H9 (cell line): ENCODE results near the gene ARHGAP22. TPM values are rescaled to one million over a fixed set of nuclear protein-coding genes. Genes with fewer than 3 reads are reported as not detected.

Experiments
- DNase-seq: peaks from one replicate; pipeline ENCODE4 v3.0.0-alpha.2; 2017
- H2AFZ ChIP-seq: one replicate; pipeline ENCODE4 v1.6.1; 2013; ENCODE audit warnings: mild to moderate bottlenecking, low read length, control low read depth, moderate library complexity
- H2AK5ac ChIP-seq: 2 replicates; pipeline ENCODE4 v1.6.1; 2013; ENCODE audit warnings: low read length, control low read depth, mixed read lengths; ENCODE audit not compliant: insufficient read length
- H2BK120ac ChIP-seq: one replicate; pipeline ENCODE4 v1.6.1; 2013; ENCODE audit warnings: low read depth, mild to moderate bottlenecking, low read length, control low read depth, inconsistent platforms; ENCODE audit not compliant: poor library complexity, severe bottlenecking
- H2BK12ac ChIP-seq: 2 replicates; pipeline ENCODE4 v1.6.1; 2013; ENCODE audit warnings: low read length, control low read depth, mixed read lengths, low read depth; ENCODE audit not compliant: insufficient read length
- H2BK15ac ChIP-seq: 2 replicates; pipeline ENCODE4 v1.6.1; 2013; ENCODE audit warnings: low read depth, low read length, control low read depth
- H2BK20ac ChIP-seq: one replicate; pipeline ENCODE4 v1.6.1; 2013; ENCODE audit warnings: low read depth, mild to moderate bottlenecking, low read length, control low read depth, inconsistent platforms; ENCODE audit not compliant: poor library complexity, severe bottlenecking
- H2BK5ac ChIP-seq: 2 replicates; pipeline ENCODE4 v1.6.1; 2013; ENCODE audit warnings: low read length, control low read depth, mixed read lengths; ENCODE audit not compliant: insufficient read length
- H3K14ac ChIP-seq: 2 replicates; pipeline ENCODE4 v1.6.1; 2013; ENCODE audit warnings: low read length, control low read depth; ENCODE audit not compliant: insufficient read depth
- H3K18ac ChIP-seq: 2 replicates; pipeline ENCODE4 v1.6.1; 2013; ENCODE audit warnings: low read depth, mild to moderate bottlenecking, mixed read lengths, low read length, control low read depth; ENCODE audit not compliant: insufficient read length
- H3K23ac ChIP-seq: 2 replicates; pipeline ENCODE4 v1.6.1; 2013; ENCODE audit warnings: low read length, control low read depth, mixed read lengths, low read depth; ENCODE audit not compliant: insufficient read length
- H3K23me2 ChIP-seq: 2 replicates; pipeline ENCODE4 v1.6.1; 2013; ENCODE audit warnings: low read depth, mild to moderate bottlenecking, mixed read lengths, low read length, control low read depth; ENCODE audit not compliant: insufficient read length, poor library complexity, severe bottlenecking
- H3K27ac ChIP-seq: 2 replicates; pipeline ENCODE4 v1.5.1; 2013; ENCODE audit warnings: low read length, control low read depth, mixed read lengths, low read depth; ENCODE audit not compliant: insufficient read length
- H3K27me3 ChIP-seq: 2 replicates; pipeline ENCODE4 v1.6.1; 2013; ENCODE audit warnings: low read length, control low read depth, inconsistent platforms; ENCODE audit not compliant: insufficient read depth
- H3K4ac ChIP-seq: 2 replicates; pipeline ENCODE4 v1.6.1; 2013; ENCODE audit warnings: low read depth, mild to moderate bottlenecking, control low read depth, inconsistent platforms, low read length, moderate library complexity
- H3K4me1 ChIP-seq: 2 replicates; pipeline ENCODE4 v1.6.1; 2013; ENCODE audit warnings: low read length, control low read depth, inconsistent platforms; ENCODE audit not compliant: insufficient read depth
- H3K4me2 ChIP-seq: 2 replicates; pipeline ENCODE4 v1.6.1; 2013; ENCODE audit warnings: low read length, control low read depth, mixed read lengths; ENCODE audit not compliant: insufficient read length, insufficient read depth
- H3K56ac ChIP-seq: 2 replicates; pipeline ENCODE4 v1.6.1; 2013; ENCODE audit warnings: low read depth, mild to moderate bottlenecking, mixed read lengths, low read length, control low read depth; ENCODE audit not compliant: insufficient read length
- H3K79me1 ChIP-seq: 2 replicates; pipeline ENCODE4 v1.6.1; 2013; ENCODE audit warnings: low read depth, mild to moderate bottlenecking, moderate library complexity, low read length, control low read depth, inconsistent platforms; ENCODE audit not compliant: insufficient read depth, poor library complexity, severe bottlenecking
- H3K79me2 ChIP-seq: 2 replicates; pipeline ENCODE4 v1.6.1; 2013; ENCODE audit warnings: low read length, control low read depth, inconsistent platforms; ENCODE audit not compliant: insufficient read depth
- H3K9ac ChIP-seq: 2 replicates; pipeline ENCODE4 v1.6.1; 2013; ENCODE audit warnings: low read length, control low read depth, mixed read lengths; ENCODE audit not compliant: insufficient read length; ENCODE audit errors: extremely low read depth
- H3K9me3 ChIP-seq: one replicate; pipeline ENCODE4 v1.6.1; 2013; ENCODE audit warnings: low read depth, low read length, inconsistent platforms; ENCODE audit not compliant: control insufficient read depth
- H3T11ph ChIP-seq: one replicate; pipeline ENCODE4 v1.6.1; 2013; ENCODE audit warnings: mild to moderate bottlenecking, low read length, control low read depth, inconsistent platforms
- H4K20me1 ChIP-seq: one replicate; pipeline ENCODE4 v1.6.1; 2013; ENCODE audit not compliant: control insufficient read depth, insufficient read length, insufficient read depth
- H4K5ac ChIP-seq: 2 replicates; pipeline ENCODE4 v1.6.1; 2013; ENCODE audit warnings: low read depth, mild to moderate bottlenecking, mixed read lengths, low read length, control low read depth; ENCODE audit not compliant: insufficient read length
- H4K8ac ChIP-seq: replicated peaks from 2 replicates; pipeline ENCODE4 v1.6.1; 2013; ENCODE audit warnings: low read length, control low read depth, mixed read lengths, low read depth; ENCODE audit not compliant: insufficient read length
- H4K91ac ChIP-seq: 2 replicates; pipeline ENCODE4 v1.6.1; 2013; ENCODE audit warnings: low read depth, mild to moderate bottlenecking, moderate library complexity, mixed read lengths, low read length, control low read depth; ENCODE audit not compliant: insufficient read length
- H3K27ac Mint-ChIP-seq, 3 experiments: 2 replicates in 2 of 3; 3 replicates in 1 of 3; pipeline ENCODE4 v1.8.0; 2020 to 2021; ENCODE audit warnings: mixed read lengths in 3 of 3, mild to moderate bottlenecking in 1 of 3, moderate library complexity in 1 of 3
- H3K27me3 Mint-ChIP-seq: 2 replicates; pipeline ENCODE4 v1.8.0; 2021; ENCODE audit warnings: low read depth, mild to moderate bottlenecking, moderate library complexity, mixed read lengths
- H3K36me3 Mint-ChIP-seq, 3 experiments: 2 replicates in 2 of 3; 3 replicates in 1 of 3; pipeline ENCODE4 v1.8.0; 2020 to 2021; ENCODE audit warnings: low read depth in 3 of 3, mixed read lengths in 3 of 3; ENCODE audit not compliant: insufficient read depth in 1 of 3
- H3K4me1 Mint-ChIP-seq, 2 experiments: 2 replicates each; pipeline ENCODE4 v1.8.0; 2020; ENCODE audit warnings: mixed read lengths in 2 of 2
- H3K4me3 Mint-ChIP-seq, 2 experiments: 2 replicates in 1 of 2; 3 replicates in 1 of 2; pipeline ENCODE4 v1.8.0; 2020 to 2021; ENCODE audit warnings: mild to moderate bottlenecking in 2 of 2, mixed read lengths in 2 of 2, moderate library complexity in 1 of 2
- H3K9me3 Mint-ChIP-seq, 2 experiments: 2 replicates in 1 of 2; 3 replicates in 1 of 2; pipeline ENCODE4 v1.8.0; 2020; ENCODE audit warnings: mild to moderate bottlenecking in 2 of 2, mixed read lengths in 2 of 2, moderate library complexity in 1 of 2
- CTCF ChIP-seq: fragments of 200-600 bp; sonication (generic); conservative IDR thresholded peaks from 3 replicates; pipeline ENCODE4 v1.8.0; 2021; ENCODE audit warnings: antibody characterized with exemption, mild to moderate bottlenecking
- WGBS: extraction: QIAGEN DNeasy Blood & Tissue Kit; methylation state at CpG from one replicate; pipeline ENCODE4 v1.1.7; 2013; ENCODE audit warnings: missing lambda C conversion rate, low lambda C conversion rate, mixed read lengths; ENCODE audit not compliant: insufficient read length; ENCODE audit errors: extremely low coverage; 5-methylcytosine and 5-hydroxymethylcytosine counted together
- total RNA-seq: library from RNA; stranded (reverse); gene quantifications from 2 replicates; pipeline ENCODE4 v1.2.1, GENCODE V29; 2021

The ARHGAP22 gene
- total RNA-seq, 1 experiment from 2014 or later = 7.4 TPM

- DNase-seq = peak; percentile 73
- H4K8ac ChIP-seq = no peak overlapping the region
- Mint-ChIP-seq H3K4me3 (no peak overlapping the region), H3K4me1 (peaks cover 13 to 29% of the 10 kb centered on the region in 2 experiments), H3K36me3 (no peaks in the 10 kb centered on the region), H3K27me3 (no peaks in the 10 kb centered on the region), H3K9me3 (no peaks in the 10 kb centered on the region), H3K27ac (peak overlapping the region in 2 of 3 experiments; percentile 85 to 87; a peak in 4 of 7 replicates)
- no peak overlapping the region for H3K23ac ChIP-seq
- H3K79me1 ChIP-seq = no peaks in the 10 kb centered on the region
- TF ChIP-seq CTCF = peak; percentile 71
- no peak overlapping the region for H2BK20ac ChIP-seq
- no peaks in the 10 kb centered on the region for H4K20me1 ChIP-seq
- no peak overlapping the region for H3K4ac ChIP-seq
- H2BK15ac ChIP-seq = no peak overlapping the region
- no peaks in the 10 kb centered on the region for H3K9me3 ChIP-seq
- H3K9ac ChIP-seq = no peak overlapping the region
- H3T11ph ChIP-seq = no peak overlapping the region
- no peak overlapping the region for H2BK12ac ChIP-seq
- H3K23me2 ChIP-seq = no peaks in the 10 kb centered on the region
- no peak overlapping the region for H3K27ac ChIP-seq
- no peak overlapping the region for H3K4me2 ChIP-seq
- H3K18ac ChIP-seq = no peak overlapping the region
- no peak overlapping the region for H2BK5ac ChIP-seq
- no peaks in the 10 kb centered on the region; the same call in 1 of the 2 replicates for H3K4me1 ChIP-seq
- H4K91ac ChIP-seq = no peak overlapping the region
- no peak overlapping the region for H2AK5ac ChIP-seq
- no peaks in the 10 kb centered on the region for H3K79me2 ChIP-seq
- H3K56ac ChIP-seq = no peak overlapping the region
- no peak overlapping the region for H4K5ac ChIP-seq
- no peak overlapping the region for H2BK120ac ChIP-seq
- H2AFZ ChIP-seq = no peak overlapping the region
- no CpG with 5 or more reads among the region's 15 CpGs for WGBS
- H3K14ac ChIP-seq = no peak overlapping the region
- H3K27me3 ChIP-seq = no peaks in the 10 kb centered on the region; the same call in 1 of the 2 replicates
These were observed 99.3 kb downstream of the ARHGAP22 start for GRCh38 chr10:48505394-48506112.
